ENCODE measurements around the gene MVK. TPM values are rescaled to one million over a fixed set of nuclear protein-coding genes. Genes with fewer than 3 reads are reported as not detected.

MVK gene
- total and polyA plus RNA-seq, 7 donors, result 9.1 to 40.8 (median 13.8) TPM

DNA sequence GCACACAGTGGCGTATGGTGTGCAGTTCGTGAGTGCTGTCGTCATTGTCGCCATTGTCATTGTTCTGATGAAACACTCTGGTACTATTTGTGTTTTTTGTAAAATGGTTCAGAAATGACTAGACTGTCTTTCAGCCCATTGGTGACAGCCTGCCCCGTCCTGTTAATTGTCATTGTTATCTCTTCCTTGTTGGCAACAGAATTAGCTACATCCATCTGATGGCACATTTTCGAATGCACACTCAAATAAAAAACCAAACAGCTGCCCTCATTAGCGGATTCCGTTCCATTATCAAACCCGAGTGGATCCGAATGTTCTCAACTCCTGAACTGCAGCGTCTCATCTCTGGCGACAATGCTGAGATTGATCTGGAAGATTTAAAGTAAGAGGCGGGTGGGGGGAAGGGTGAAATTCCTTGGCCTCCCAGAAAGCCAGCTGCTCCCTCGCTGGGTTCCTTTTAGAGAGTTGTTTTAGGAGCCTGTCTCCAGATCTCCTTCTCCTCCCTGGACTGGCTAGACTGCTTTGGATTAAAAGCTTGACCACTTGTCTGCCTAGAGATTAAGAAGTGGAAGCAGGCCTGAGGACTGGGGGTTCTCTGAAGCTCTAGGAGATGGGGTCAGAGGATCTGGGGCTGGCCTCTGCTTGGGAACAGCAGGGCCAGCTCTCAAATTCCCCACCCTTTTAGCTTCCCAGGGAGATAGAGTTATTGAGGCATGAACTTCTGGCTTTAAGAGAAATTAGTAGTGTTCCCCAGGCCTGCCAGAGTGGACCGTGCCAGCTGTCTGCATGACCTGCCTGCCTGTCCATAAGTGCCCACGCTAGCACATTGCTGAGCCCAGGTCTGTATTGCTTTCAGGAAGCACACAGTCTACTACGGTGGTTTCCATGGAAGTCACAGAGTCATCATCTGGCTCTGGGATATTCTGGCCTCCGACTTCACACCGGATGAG, 43.6 kb upstream of the MVK start:
- peaks cover 0 to 9% (median 2%) of the 10 kb centered on the region in 4 donors for H3K4me1 ChIP-seq
- no peaks in the 10 kb centered on the region for H3K9me3 ChIP-seq
- H3K4me3 ChIP-seq, result no peak overlapping the region
- H3K27ac ChIP-seq, result peak overlapping the region in 2 of 4 donors; percentile 29 to 45
- peaks cover 25 to 95% (median 62%) of the 10 kb centered on the region in 4 donors for H3K36me3 ChIP-seq
- WGBS, 2 donors, result 83 to 84% methylated on average over 19 of the region's 19 CpGs
- no peaks in the 10 kb centered on the region for H3K27me3 ChIP-seq
- DNase-seq, result no peak
- TF ChIP-seq POLR2AphosphoS5 (IDR thresholded peaks at IDR 0.05) (no peak), POLR2A (IDR thresholded peaks at IDR 0.05) (no peak), EP300 (IDR thresholded peaks at IDR 0.05) (no peak)
- TF ChIP-seq, protein P1, sequence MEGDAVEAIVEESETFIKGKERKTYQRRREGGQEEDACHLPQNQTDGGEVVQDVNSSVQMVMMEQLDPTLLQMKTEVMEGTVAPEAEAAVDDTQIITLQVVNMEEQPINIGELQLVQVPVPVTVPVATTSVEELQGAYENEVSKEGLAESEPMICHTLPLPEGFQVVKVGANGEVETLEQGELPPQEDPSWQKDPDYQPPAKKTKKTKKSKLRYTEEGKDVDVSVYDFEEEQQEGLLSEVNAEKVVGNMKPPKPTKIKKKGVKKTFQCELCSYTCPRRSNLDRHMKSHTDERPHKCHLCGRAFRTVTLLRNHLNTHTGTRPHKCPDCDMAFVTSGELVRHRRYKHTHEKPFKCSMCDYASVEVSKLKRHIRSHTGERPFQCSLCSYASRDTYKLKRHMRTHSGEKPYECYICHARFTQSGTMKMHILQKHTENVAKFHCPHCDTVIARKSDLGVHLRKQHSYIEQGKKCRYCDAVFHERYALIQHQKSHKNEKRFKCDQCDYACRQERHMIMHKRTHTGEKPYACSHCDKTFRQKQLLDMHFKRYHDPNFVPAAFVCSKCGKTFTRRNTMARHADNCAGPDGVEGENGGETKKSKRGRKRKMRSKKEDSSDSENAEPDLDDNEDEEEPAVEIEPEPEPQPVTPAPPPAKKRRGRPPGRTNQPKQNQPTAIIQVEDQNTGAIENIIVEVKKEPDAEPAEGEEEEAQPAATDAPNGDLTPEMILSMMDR (IDR thresholded peaks at IDR 0.05), result no peak
- intact Hi-C loops (cut with DNase I), result no loop called here

DNA sequence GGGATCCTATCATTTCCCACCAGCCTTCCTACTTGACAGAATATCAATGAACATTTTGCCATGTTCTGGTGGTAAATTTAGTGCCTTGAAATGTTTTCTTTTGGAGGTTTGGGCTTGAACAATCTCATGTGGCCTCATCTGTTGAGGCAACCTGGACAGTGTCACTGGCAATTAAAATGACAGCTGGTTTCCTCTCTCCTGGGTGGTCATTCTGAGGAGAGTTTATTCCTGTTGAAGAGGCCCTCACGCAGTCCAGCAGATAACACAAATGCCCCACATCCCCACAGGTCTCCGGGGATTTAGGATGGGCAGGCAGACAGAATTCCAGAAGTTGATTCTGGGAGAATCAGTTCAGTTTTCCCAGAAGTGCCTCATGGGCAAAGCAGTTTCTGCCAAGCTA, 42.2 kb upstream of the MVK start:
- Histone ChIP-seq H3K27ac (no peak overlapping the region), H3K27me3 (no peaks in the 10 kb centered on the region), H3K9me3 (no peaks in the 10 kb centered on the region), H3K4me1 (peaks cover 0 to 9% (median 2%) of the 10 kb centered on the region in 4 donors), H3K4me3 (no peak overlapping the region), H3K36me3 (peaks cover 22 to 95% (median 61%) of the 10 kb centered on the region in 4 donors)
- intact Hi-C loops (cut with DNase I), result no loop called here
- TF ChIP-seq, protein P1 (IDR thresholded peaks at IDR 0.05), result no peak
- TF ChIP-seq POLR2A (IDR thresholded peaks at IDR 0.05), result no peak
- no peak for TF ChIP-seq POLR2AphosphoS5 (IDR thresholded peaks at IDR 0.05)
- no peak for TF ChIP-seq EP300 (IDR thresholded peaks at IDR 0.05)
- 77 to 82% methylated on average over 2 of the region's 2 CpGs for WGBS, 2 donors
- no peak for DNase-seq

DNA sequence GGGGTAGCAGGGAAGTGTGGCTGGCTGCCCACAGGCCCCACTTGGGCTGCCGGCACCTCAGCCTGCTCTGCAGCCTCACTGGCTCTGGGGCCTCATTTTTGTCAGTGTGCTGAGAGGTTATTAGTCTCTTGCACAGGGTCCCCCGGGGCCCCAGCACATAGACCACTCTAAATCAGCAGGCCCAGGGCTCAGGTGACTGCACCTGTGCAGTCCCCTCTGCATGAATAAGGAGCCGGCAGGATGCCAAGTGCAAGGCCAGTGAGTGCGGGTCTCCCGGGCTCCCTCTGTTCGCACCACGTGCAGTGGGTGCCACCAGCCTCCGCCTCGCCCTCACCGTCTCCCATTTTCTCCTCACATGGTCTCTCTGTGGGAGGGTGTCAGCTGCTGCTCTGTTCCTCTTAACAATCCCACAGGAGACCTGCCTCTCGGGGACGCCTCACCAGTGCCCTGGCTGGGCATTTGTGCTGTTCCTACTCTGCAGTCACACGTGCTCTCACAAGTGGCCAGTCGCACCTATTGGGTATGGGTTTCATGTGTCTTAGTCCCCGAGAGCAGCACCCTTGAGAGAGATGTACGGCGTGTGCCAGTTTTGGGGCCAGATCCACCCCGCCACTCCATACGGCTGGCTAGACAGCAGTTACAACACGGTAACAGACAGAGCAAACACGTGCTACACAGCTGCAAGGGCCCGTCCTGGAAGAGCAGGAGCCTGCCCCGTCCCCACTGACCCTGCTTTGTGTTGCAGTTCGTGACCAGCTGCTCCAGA, 40.7 kb upstream of the MVK start:
- 90 to 93% methylated on average over 24 of the region's 24 CpGs for WGBS, 2 donors
- no peak overlapping the region for H3K4me3 ChIP-seq

DNA sequence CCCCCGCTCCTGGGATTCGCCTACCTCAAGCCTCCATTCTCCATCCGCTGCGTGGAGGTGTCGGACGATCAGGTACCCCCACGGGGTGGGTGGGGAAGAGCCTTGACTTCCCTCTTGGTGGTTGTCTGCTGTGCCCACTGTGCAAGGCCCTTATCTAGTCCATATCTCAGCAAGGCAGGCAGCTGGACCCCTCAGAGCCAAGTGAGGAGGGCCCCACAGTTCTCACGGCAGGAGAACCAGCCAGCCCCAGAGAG, 40.2 kb upstream of the MVK start:
- no peak for DNase-seq
- peaks cover 18 to 86% (median 48%) of the 10 kb centered on the region in 4 donors for H3K36me3 ChIP-seq
- 95 to 97% methylated on average over 8 of the region's 8 CpGs for WGBS, 2 donors

More for the DNA sequence above, 40.7 kb upstream of the MVK start:
- TF ChIP-seq EP300 (IDR thresholded peaks at IDR 0.05), result no peak
- TF ChIP-seq POLR2A (IDR thresholded peaks at IDR 0.05), result no peak
- TF ChIP-seq POLR2AphosphoS5 (IDR thresholded peaks at IDR 0.05), result no peak
- TF ChIP-seq, protein P1 (IDR thresholded peaks at IDR 0.05), result no peak
- peaks cover 22 to 91% (median 50%) of the 10 kb centered on the region in 4 donors for H3K36me3 ChIP-seq
- no peak for DNase-seq
- no peaks in the 10 kb centered on the region for H3K9me3 ChIP-seq
- no peaks in the 10 kb centered on the region for H3K27me3 ChIP-seq
- no peak overlapping the region for H3K27ac ChIP-seq
- intact Hi-C loops (cut with DNase I), result no loop called here
- H3K4me1 ChIP-seq, result peaks cover 0 to 9% (median 2%) of the 10 kb centered on the region in 4 donors

More for the DNA sequence above, 40.2 kb upstream of the MVK start:
- no peak overlapping the region for H3K4me3 ChIP-seq
- peaks cover 0 to 9% (median 2%) of the 10 kb centered on the region in 4 donors for H3K4me1 ChIP-seq
- H3K27ac ChIP-seq, result no peak overlapping the region
- no peaks in the 10 kb centered on the region for H3K27me3 ChIP-seq
- intact Hi-C loops (cut with DNase I), result no loop called here
- no peaks in the 10 kb centered on the region for H3K9me3 ChIP-seq
- TF ChIP-seq POLR2A (IDR thresholded peaks at IDR 0.05), result no peak
- TF ChIP-seq, protein P1 (IDR thresholded peaks at IDR 0.05), result no peak
